ENCODE results near the gene RTTN.
"Not testable (repeated sequence)": the region's sequence is repeated elsewhere in the genome, so short reads cannot be mapped to it uniquely, and the experiment has no call there.

The RTTN gene

GRCh38 chr18:69975294-69975693 lies 230.2 kb downstream of the RTTN start:
- not testable (repeated sequence) for DNase-seq (ENCODE audit: low spot score)

- DNase-seq (ENCODE audit: low spot score), result no peak
Measured at GRCh38 chr18:69974365-69974764, 231.1 kb downstream of the RTTN start.

GRCh38 chr18:69969491-69969890 lies 236.0 kb downstream of the RTTN start:
- DNase-seq (ENCODE audit: low spot score), result no peak

GRCh38 chr18:69968039-69968438 lies 237.4 kb downstream of the RTTN start:
- no peak for DNase-seq (ENCODE audit: low spot score)

- DNase-seq (ENCODE audit: low spot score), result no peak
Measured at GRCh38 chr18:69963196-69963595, 242.3 kb downstream of the RTTN start.

- no peak for DNase-seq (ENCODE audit: low spot score)
Measured at GRCh38 chr18:69961718-69962117, 243.8 kb downstream of the RTTN start.

GRCh38 chr18:69958422-69958821 lies 247.1 kb downstream of the RTTN start:
- DNase-seq (ENCODE audit: low spot score), result peak; percentile 57

- DNase-seq (ENCODE audit: low spot score), result no peak
Measured at GRCh38 chr18:69957747-69958146, 247.7 kb downstream of the RTTN start.

- no peak for DNase-seq (ENCODE audit: low spot score)
Measured at GRCh38 chr18:69956665-69957620, 248.5 kb downstream of the RTTN start.

- DNase-seq (ENCODE audit: low spot score), result no peak
Measured at GRCh38 chr18:69956057-69956456, 249.4 kb downstream of the RTTN start.

- DNase-seq (ENCODE audit: low spot score), result no peak
Measured at GRCh38 chr18:69954719-69955480, 250.6 kb downstream of the RTTN start.

GRCh38 chr18:69953191-69953590 lies 252.3 kb downstream of the RTTN start:
- DNase-seq (ENCODE audit: low spot score), result no peak

Measured in CD4-positive, alpha-beta T cell treated with Interleukin-2 at 100 ng/mL for 4 hours (primary cell).